ENCODE measurements around the gene ABCC1. TPM values are rescaled to one million over a fixed set of nuclear protein-coding genes. Genes with fewer than 3 reads are reported as not detected.

The ABCC1 gene
- total RNA-seq, 4 donors from 2014 or later: 17.3 to 105 (median 28.3) TPM

DNA sequence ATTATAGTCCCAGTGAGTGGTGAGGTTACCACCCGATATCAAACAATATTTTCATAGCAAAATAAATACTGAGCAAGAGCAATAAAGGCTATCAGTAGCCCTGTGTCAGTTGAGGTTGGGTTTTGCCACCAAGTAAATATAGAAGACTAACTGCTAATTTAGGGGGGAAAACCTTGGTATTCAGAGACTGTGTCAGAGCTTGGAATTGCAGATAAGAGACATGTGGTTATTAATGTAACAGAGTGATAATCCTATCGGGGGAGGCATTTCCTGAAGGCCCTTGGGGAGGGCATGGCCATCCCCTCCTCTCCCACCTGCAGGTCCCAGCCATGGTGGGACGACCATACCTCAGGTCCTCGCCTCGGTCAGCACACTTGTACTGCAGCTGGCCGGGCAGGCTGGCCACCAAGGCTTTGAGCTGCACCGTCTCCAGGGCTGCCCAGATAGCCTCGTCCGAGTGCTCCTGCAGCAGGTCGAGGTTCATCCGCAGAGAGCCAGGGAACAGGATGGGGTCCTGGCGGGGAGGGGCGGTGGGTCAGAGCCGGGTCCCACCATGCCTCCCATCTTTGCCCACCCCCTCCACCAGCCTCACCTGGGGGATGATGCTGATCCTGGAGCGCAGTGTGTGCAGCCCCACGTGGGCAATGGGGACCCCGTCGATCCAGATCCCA lies 205.0 kb downstream of the ABCC1 start:
- no peak for DNase-seq
- Histone ChIP-seq H3K36me3 (peaks cover 0 to 4% (median 0%) of the 10 kb centered on the region in 3 donors), H3K4me3 (no peak overlapping the region), H3K27me3 (no peaks in the 10 kb centered on the region), H3K27ac (no peak overlapping the region), H3K4me1 (peaks cover 0 to 12% (median 0%) of the 10 kb centered on the region in 4 donors), H3K9me3 (peaks cover 0 to 6% (median 2%) of the 10 kb centered on the region in 4 donors)
- TF ChIP-seq POLR2A (IDR thresholded peaks at IDR 0.05): no peak
- TF ChIP-seq, protein P1, sequence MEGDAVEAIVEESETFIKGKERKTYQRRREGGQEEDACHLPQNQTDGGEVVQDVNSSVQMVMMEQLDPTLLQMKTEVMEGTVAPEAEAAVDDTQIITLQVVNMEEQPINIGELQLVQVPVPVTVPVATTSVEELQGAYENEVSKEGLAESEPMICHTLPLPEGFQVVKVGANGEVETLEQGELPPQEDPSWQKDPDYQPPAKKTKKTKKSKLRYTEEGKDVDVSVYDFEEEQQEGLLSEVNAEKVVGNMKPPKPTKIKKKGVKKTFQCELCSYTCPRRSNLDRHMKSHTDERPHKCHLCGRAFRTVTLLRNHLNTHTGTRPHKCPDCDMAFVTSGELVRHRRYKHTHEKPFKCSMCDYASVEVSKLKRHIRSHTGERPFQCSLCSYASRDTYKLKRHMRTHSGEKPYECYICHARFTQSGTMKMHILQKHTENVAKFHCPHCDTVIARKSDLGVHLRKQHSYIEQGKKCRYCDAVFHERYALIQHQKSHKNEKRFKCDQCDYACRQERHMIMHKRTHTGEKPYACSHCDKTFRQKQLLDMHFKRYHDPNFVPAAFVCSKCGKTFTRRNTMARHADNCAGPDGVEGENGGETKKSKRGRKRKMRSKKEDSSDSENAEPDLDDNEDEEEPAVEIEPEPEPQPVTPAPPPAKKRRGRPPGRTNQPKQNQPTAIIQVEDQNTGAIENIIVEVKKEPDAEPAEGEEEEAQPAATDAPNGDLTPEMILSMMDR (IDR thresholded peaks at IDR 0.05): no peak

DNA sequence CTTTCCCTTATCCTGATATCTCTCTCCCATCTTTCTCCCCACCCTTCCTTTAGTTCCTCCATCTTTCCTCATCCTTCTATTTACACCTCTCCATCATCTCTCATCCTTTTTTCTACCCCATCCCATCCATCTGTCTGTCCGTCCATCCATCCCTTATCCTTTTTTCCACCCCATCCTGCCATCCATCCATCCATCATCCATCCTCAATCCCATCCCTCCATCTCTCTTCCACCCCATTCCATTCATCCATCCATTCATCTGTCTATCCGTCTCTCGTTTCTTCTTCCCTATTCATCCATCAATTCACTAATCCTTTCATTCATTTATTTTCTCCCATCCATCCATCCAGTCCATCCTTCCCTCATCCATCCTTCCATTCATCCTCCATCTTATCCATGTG lies 205.8 kb downstream of the ABCC1 start:
- Histone ChIP-seq H3K9me3 (peaks cover 0 to 11% (median 3%) of the 10 kb centered on the region in 4 donors), H3K36me3 (peaks cover 0 to 4% (median 0%) of the 10 kb centered on the region in 3 donors)
- no peak for TF ChIP-seq POLR2A (IDR thresholded peaks at IDR 0.05)
- TF ChIP-seq, protein P1 (IDR thresholded peaks at IDR 0.05): no peak

DNA sequence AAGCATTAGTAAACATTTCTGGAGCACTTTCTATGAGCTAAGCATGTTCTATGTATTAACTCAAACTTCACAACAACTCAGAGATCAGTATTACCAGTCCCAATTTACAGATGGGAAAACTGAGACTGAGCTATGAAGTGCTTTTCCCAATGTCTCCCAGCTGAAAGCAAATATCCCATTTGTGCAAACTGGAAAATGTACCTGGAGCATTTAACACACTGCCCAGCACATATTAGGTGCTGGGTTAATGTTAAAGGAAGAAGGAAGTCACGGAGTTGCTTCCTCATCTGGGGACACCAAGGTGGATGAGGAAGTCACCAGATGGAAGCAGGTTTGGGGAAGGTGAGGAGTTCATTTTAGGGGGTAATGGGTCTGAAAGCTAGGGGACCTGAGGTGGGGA lies 207.8 kb downstream of the ABCC1 start:
- Histone ChIP-seq H3K4me3 (no peak overlapping the region), H3K4me1 (no peaks in the 10 kb centered on the region), H3K36me3 (peaks cover 0 to 14% (median 0%) of the 10 kb centered on the region in 3 donors)

More for the DNA sequence above, 205.8 kb downstream of the ABCC1 start:
- peaks cover 0 to 4% (median 0%) of the 10 kb centered on the region in 4 donors for H3K4me1 ChIP-seq
- H3K27me3 ChIP-seq: no peaks in the 10 kb centered on the region
- DNase-seq: no peak
- H3K4me3 ChIP-seq: no peak overlapping the region
- no peak overlapping the region for H3K27ac ChIP-seq

DNA sequence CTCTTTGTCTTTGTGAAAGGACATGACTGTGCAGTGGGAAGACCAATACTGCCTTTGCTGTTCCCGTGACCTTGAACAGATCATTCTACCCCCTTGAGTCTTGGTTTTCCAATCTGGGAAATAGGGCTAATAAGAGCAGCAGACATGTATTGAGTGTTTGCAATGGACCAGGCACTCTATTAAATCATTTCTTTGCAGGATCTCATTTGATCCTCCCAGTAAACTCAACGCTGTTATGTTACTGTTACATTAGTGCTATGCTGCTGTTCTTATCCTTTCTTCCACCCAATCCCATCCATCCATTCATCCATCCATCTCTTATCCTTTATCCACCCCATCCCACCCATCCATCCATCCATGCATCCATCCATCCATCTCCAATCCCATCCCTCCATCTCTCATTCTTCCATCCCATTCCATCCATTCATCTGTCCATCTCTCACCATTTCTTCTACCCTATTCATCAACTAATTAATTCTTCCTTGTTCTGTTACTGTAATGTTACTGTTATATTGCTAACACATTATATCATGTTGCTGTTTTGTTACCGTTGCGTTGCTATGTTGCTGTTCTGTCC lies 208.8 kb downstream of the ABCC1 start:
- no peaks in the 10 kb centered on the region for H3K4me1 ChIP-seq
- peaks cover 0 to 11% (median 3%) of the 10 kb centered on the region in 4 donors for H3K9me3 ChIP-seq
- TF ChIP-seq, protein P1 (IDR thresholded peaks at IDR 0.05): no peak
- TF ChIP-seq POLR2A (IDR thresholded peaks at IDR 0.05): no peak
- no peaks in the 10 kb centered on the region for H3K27me3 ChIP-seq
- peaks cover 0 to 15% (median 0%) of the 10 kb centered on the region in 3 donors for H3K36me3 ChIP-seq
- no peak for DNase-seq
- H3K4me3 ChIP-seq: no peak overlapping the region
- no peak overlapping the region for H3K27ac ChIP-seq

More for the DNA sequence above, 207.8 kb downstream of the ABCC1 start:
- Histone ChIP-seq H3K27me3 (no peaks in the 10 kb centered on the region), H3K27ac (no peak overlapping the region), H3K9me3 (peaks cover 0 to 11% (median 3%) of the 10 kb centered on the region in 4 donors)
- no peak for TF ChIP-seq POLR2A (IDR thresholded peaks at IDR 0.05)
- TF ChIP-seq, protein P1 (IDR thresholded peaks at IDR 0.05): no peak
- no peak for DNase-seq

DNA sequence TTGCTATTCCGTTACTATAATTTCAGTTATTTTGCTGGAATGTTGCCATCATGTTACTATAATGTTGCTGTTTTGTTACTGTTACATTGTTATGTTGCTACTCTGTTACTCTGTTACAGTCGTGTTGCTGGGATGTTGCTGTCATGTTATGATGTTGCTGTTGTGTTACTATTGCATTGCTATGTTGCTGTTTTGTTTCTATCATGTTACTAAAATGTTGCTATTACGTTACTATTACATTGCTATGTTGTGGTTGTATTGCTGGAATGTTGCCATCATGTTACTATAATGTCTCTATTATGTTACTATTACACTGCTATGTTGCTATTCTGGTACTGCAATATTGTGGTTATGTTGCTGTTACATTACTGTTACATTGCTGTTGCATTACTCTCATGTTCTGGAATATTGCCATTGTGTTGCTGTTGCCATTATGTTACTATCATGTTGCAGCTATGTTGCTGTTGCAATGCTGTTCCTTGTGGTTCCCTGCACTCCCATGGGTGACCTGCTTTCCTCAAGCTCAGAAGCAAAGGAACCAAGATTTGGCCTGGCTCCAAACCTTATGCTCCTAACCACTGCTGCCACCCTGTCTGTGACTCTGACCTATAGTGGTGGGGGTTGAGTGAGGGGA lies 209.4 kb downstream of the ABCC1 start:
- no peaks in the 10 kb centered on the region for H3K27me3 ChIP-seq
- TF ChIP-seq POLR2A (IDR thresholded peaks at IDR 0.05): no peak
- TF ChIP-seq, protein P1 (IDR thresholded peaks at IDR 0.05): no peak
- H3K4me3 ChIP-seq: no peak overlapping the region
- no peaks in the 10 kb centered on the region for H3K4me1 ChIP-seq
- no peak overlapping the region for H3K27ac ChIP-seq
- peaks cover 0 to 15% (median 0%) of the 10 kb centered on the region in 3 donors for H3K36me3 ChIP-seq
- DNase-seq: no peak
- peaks cover 0 to 11% (median 3%) of the 10 kb centered on the region in 4 donors for H3K9me3 ChIP-seq

Measured in Peyer's patch (tissue), 4 donors.